HG03175 (cell line): ENCODE data around the gene GPM6B.
"Not testable (repeated sequence)": the region's sequence is repeated elsewhere in the genome, so short reads cannot be mapped to it uniquely, and the experiment has no call there.

Source experiments
- ATAC-seq: cut with Tn5 transposase; IDR thresholded peaks from one replicate; pipeline ENCODE4 v1.9.1; 2021; ENCODE audit warnings: mild to moderate bottlenecking, moderate library complexity; ENCODE audit not compliant: unreplicated experiment

Gene GPM6B

GRCh38 chrX:13733506-13733905 is 83.4 kb downstream of the GPM6B start:
- no peak for ATAC-seq

GRCh38 chrX:13732246-13733067 is 84.4 kb downstream of the GPM6B start:
- no peak for ATAC-seq

GRCh38 chrX:13730523-13730922 is 86.4 kb downstream of the GPM6B start:
- ATAC-seq: not testable (repeated sequence)

- ATAC-seq: not testable (repeated sequence)
These were observed 90.3 kb downstream of the GPM6B start for GRCh38 chrX:13726583-13726982.

GRCh38 chrX:13724878-13725277 is 92.0 kb downstream of the GPM6B start:
- not testable (repeated sequence) for ATAC-seq

GRCh38 chrX:13721819-13722519 is 94.9 kb downstream of the GPM6B start:
- no peak for ATAC-seq

GRCh38 chrX:13721371-13721770 is 95.5 kb downstream of the GPM6B start:
- no peak for ATAC-seq
